ENCODE results near the gene TRIM69.

DNA sequence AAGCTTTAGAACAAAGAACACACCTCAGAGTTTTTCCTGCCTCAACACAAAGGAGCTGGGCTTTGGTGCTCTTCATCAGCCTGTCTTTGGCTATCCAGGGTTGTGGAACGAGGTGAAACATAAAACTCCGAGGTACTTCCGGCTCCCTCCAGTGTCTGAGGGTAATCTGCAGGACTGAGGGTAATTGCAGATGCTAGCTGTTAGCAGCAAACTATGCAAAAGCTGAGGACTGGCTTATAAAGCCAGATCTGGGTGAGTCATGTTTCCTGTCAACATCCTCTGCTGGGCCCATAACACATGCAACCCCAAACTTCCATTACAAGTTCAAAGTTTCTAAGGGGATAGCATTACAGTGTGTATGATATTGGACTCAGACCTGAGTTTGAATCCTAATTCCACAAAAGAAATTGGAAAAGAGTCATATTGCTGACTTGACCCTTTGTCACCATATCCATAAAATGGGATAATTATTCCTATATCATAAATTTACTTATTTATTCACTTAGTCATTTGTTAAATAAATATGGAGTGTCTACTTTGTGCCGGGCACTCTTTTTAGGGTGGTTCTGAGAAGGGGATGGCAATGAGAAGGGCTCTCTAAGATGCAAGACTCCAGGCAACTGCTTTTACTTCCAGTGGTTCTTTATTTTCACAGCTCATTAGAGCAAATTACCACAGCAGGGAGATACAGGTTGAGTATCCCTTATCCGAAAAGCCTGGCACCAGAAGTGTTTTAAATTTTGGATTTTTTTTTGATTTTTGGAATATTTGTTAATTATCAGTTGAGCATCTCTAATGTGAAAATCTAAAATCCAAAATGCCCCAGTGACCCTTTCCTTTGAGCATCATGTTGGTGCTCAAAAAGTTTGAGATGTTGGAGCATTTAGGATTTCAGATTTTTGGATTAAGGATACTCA lies 9.5 kb upstream of the TRIM69 start:
- TF ChIP-seq EZH2 (IDR thresholded peaks at IDR 0.05) = no peak
- TF ChIP-seq FOXP2 (optimal IDR thresholded peaks at IDR 0.05; ENCODE audit: control extremely low read depth, extremely low read length, insufficient read depth) = peak; percentile 56
- TF ChIP-seq POLR2AphosphoS5 (IDR thresholded peaks at IDR 0.05; ENCODE audit: borderline replicate concordance, low read depth, low read length) = peak; percentile 47
